ENCODE data around the gene CCT7.

GRCh38 chr2:73254343-73255006, 20.4 kb downstream of the CCT7 start:
- TF ChIP-seq, protein P1, sequence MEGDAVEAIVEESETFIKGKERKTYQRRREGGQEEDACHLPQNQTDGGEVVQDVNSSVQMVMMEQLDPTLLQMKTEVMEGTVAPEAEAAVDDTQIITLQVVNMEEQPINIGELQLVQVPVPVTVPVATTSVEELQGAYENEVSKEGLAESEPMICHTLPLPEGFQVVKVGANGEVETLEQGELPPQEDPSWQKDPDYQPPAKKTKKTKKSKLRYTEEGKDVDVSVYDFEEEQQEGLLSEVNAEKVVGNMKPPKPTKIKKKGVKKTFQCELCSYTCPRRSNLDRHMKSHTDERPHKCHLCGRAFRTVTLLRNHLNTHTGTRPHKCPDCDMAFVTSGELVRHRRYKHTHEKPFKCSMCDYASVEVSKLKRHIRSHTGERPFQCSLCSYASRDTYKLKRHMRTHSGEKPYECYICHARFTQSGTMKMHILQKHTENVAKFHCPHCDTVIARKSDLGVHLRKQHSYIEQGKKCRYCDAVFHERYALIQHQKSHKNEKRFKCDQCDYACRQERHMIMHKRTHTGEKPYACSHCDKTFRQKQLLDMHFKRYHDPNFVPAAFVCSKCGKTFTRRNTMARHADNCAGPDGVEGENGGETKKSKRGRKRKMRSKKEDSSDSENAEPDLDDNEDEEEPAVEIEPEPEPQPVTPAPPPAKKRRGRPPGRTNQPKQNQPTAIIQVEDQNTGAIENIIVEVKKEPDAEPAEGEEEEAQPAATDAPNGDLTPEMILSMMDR (IDR thresholded peaks at IDR 0.05; ENCODE audit: low read depth, low read length) = no peak
- no peak for TF ChIP-seq EZH2phosphoT487 (IDR thresholded peaks at IDR 0.05; ENCODE audit: low read depth)
